ENCODE results near the gene GRIP2. TPM values are rescaled to one million over a fixed set of nuclear protein-coding genes. Genes with fewer than 3 reads are reported as not detected.

Gene GRIP2
- total RNA-seq, 1 experiment from 2014 or later = not detected

- H3K27ac Mint-ChIP-seq (ENCODE audit: unreplicated experiment) = no peak overlapping the region
- H3K36me3 Mint-ChIP-seq (ENCODE audit: insufficient read depth, unreplicated experiment) = no peaks in the 10 kb centered on the region
- CTCF ChIA-PET = no interaction called here
- BruUV-seq (replicated peaks) = no TSS peak
- peaks cover 60% of the 10 kb centered on the region for H3K27me3 Mint-ChIP-seq (ENCODE audit: unreplicated experiment)
- intact Hi-C loops (cut with micrococcal nuclease; ENCODE audit: unreplicated experiment) = no loop called here
- no peak overlapping the region for H3K4me3 Mint-ChIP-seq (ENCODE audit: low read depth, unreplicated experiment)
- DNase-seq = no peak
- no peak for TF ChIP-seq CTCF (IDR thresholded peaks at IDR 0.05; ENCODE audit: unreplicated experiment)
- no peaks in the 10 kb centered on the region for H3K9me3 Mint-ChIP-seq (ENCODE audit: low read depth, unreplicated experiment)
- no peaks in the 10 kb centered on the region for H3K4me1 Mint-ChIP-seq (ENCODE audit: low read depth, unreplicated experiment)
These were observed 17.4 kb downstream of the GRIP2 start for GRCh38 chr3:14522768-14523167.

- BruUV-seq (replicated peaks) = no TSS peak
- TF ChIP-seq CTCF (IDR thresholded peaks at IDR 0.05; ENCODE audit: unreplicated experiment) = no peak
- peaks cover 58% of the 10 kb centered on the region for H3K27me3 Mint-ChIP-seq (ENCODE audit: unreplicated experiment)
- CTCF ChIA-PET = interaction anchor here (0.6 kb wide), 1 partner anchor 327 kb away, joined by 5 read pairs; no protein-coding TSS in a partner anchor
- no peaks in the 10 kb centered on the region for H3K36me3 Mint-ChIP-seq (ENCODE audit: insufficient read depth, unreplicated experiment)
- no peaks in the 10 kb centered on the region for H3K9me3 Mint-ChIP-seq (ENCODE audit: low read depth, unreplicated experiment)
- intact Hi-C loops (cut with micrococcal nuclease; ENCODE audit: unreplicated experiment) = no loop called here
- H3K4me3 Mint-ChIP-seq (ENCODE audit: low read depth, unreplicated experiment) = no peak overlapping the region
- no peak overlapping the region for H3K27ac Mint-ChIP-seq (ENCODE audit: unreplicated experiment)
- no peaks in the 10 kb centered on the region for H3K4me1 Mint-ChIP-seq (ENCODE audit: low read depth, unreplicated experiment)
- DNase-seq = no peak
These were observed 17.9 kb downstream of the GRIP2 start for GRCh38 chr3:14522129-14522691.

DNA sequence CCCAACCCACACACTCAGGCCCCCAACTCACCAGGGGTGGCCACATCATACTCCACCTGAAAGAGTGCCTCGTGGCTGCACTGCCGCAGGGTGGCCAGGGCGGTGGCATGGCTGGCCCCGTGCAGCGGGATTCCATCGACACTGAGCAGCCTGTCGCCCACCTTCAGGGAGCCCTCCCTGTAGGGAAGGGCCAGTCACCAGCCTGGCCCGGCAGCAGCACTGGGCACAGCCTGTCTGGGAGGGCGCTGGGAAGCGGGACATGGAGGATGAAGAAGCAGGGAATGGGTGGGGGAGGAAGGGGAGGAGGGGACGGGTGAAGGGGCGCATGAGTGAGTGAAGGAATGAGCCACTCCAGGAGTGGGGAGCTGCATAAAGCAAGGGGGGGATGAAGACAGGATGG lies 18.5 kb downstream of the GRIP2 start:
- CTCF ChIA-PET = no interaction called here
- no peaks in the 10 kb centered on the region for H3K4me1 Mint-ChIP-seq (ENCODE audit: low read depth, unreplicated experiment)
- H3K27me3 Mint-ChIP-seq (ENCODE audit: unreplicated experiment) = peaks cover 58% of the 10 kb centered on the region
- no peaks in the 10 kb centered on the region for H3K36me3 Mint-ChIP-seq (ENCODE audit: insufficient read depth, unreplicated experiment)
- intact Hi-C loops (cut with micrococcal nuclease; ENCODE audit: unreplicated experiment) = no loop called here
- H3K4me3 Mint-ChIP-seq (ENCODE audit: low read depth, unreplicated experiment) = no peak overlapping the region
- TF ChIP-seq CTCF (IDR thresholded peaks at IDR 0.05; ENCODE audit: unreplicated experiment) = no peak
- DNase-seq = no peak
- BruUV-seq (replicated peaks) = no TSS peak
- H3K27ac Mint-ChIP-seq (ENCODE audit: unreplicated experiment) = no peak overlapping the region
- H3K9me3 Mint-ChIP-seq (ENCODE audit: low read depth, unreplicated experiment) = no peaks in the 10 kb centered on the region

GRCh38 chr3:14520967-14521366 lies 19.2 kb downstream of the GRIP2 start:
- Mint-ChIP-seq H3K9me3 (ENCODE audit: low read depth, unreplicated experiment) (no peaks in the 10 kb centered on the region), H3K27me3 (ENCODE audit: unreplicated experiment) (peaks cover 61% of the 10 kb centered on the region), H3K4me1 (ENCODE audit: low read depth, unreplicated experiment) (no peaks in the 10 kb centered on the region), H3K27ac (ENCODE audit: unreplicated experiment) (no peak overlapping the region), H3K4me3 (ENCODE audit: low read depth, unreplicated experiment) (no peak overlapping the region), H3K36me3 (ENCODE audit: insufficient read depth, unreplicated experiment) (no peaks in the 10 kb centered on the region)
- DNase-seq = no peak
- TF ChIP-seq CTCF (IDR thresholded peaks at IDR 0.05; ENCODE audit: unreplicated experiment) = no peak
- intact Hi-C loops (cut with micrococcal nuclease; ENCODE audit: unreplicated experiment) = no loop called here
- CTCF ChIA-PET = no interaction called here
- no TSS peak for BruUV-seq (replicated peaks)

Measured in Calu3 (cell line).